Measurements from ENCODE around the gene HDAC4. TPM values are rescaled to one million over a fixed set of nuclear protein-coding genes. Genes with fewer than 3 reads are reported as not detected.

The HDAC4 gene
- total RNA-seq, 1 experiment from 2014 or later, result 40.1 TPM

- BruUV-seq (replicated peaks), result no TSS peak
- Histone ChIP-seq H3K4me1 (ENCODE audit: control insufficient read depth, insufficient read depth, low read length) (peaks cover 15% of the 10 kb centered on the region), H3K4me3 (ENCODE audit: low read depth in 2 of 2, low read length in 2 of 2) (no peak overlapping the region), H3K36me3 (ENCODE audit: control insufficient read depth, insufficient read depth, low read length) (no peaks in the 10 kb centered on the region), H3K27ac (ENCODE audit: low read length) (no peak overlapping the region), H3K9me3 (ENCODE audit: control insufficient read depth, insufficient read depth, low read depth, low read length) (no peaks in the 10 kb centered on the region), H3K27me3 (ENCODE audit: control insufficient read depth, insufficient read depth, low read length) (no peaks in the 10 kb centered on the region)
- ATAC-seq (no peak), DNase-seq (ENCODE audit: low read depth, low spot score) (no peak)
- in situ Hi-C loops (cut with HindIII; ENCODE audit: low pct_unique_long_range_greater_than_20kb, low sequenced_read_pairs) (no loop called here), intact Hi-C loops (cut with micrococcal nuclease; ENCODE audit: unreplicated experiment) (no loop called here)
- ChIA-PET CTCF (no interaction called here), POLR2A (no interaction called here)
- no peak for TF ChIP-seq TCF7L2 (IDR thresholded peaks at IDR 0.05; ENCODE audit: low read depth, low read length)
- TF ChIP-seq, protein P1, sequence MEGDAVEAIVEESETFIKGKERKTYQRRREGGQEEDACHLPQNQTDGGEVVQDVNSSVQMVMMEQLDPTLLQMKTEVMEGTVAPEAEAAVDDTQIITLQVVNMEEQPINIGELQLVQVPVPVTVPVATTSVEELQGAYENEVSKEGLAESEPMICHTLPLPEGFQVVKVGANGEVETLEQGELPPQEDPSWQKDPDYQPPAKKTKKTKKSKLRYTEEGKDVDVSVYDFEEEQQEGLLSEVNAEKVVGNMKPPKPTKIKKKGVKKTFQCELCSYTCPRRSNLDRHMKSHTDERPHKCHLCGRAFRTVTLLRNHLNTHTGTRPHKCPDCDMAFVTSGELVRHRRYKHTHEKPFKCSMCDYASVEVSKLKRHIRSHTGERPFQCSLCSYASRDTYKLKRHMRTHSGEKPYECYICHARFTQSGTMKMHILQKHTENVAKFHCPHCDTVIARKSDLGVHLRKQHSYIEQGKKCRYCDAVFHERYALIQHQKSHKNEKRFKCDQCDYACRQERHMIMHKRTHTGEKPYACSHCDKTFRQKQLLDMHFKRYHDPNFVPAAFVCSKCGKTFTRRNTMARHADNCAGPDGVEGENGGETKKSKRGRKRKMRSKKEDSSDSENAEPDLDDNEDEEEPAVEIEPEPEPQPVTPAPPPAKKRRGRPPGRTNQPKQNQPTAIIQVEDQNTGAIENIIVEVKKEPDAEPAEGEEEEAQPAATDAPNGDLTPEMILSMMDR (IDR thresholded peaks at IDR 0.05), result no peak
- TF ChIP-seq SIN3A (IDR thresholded peaks at IDR 0.05; ENCODE audit: borderline replicate concordance, insufficient read depth, low read depth, low read length), result no peak
- TF ChIP-seq POLR2AphosphoS5 (IDR thresholded peaks at IDR 0.05; ENCODE audit: low read depth, low read length), result no peak
- no peak for TF ChIP-seq REST (IDR thresholded peaks at IDR 0.05; ENCODE audit: insufficient read depth in 1 of 2, low read depth in 2 of 2, low read length in 1 of 2)
Measured at GRCh38 chr2:239250216-239251081, 150.4 kb downstream of the HDAC4 start.

GRCh38 chr2:239249776-239250175 lies 151.0 kb downstream of the HDAC4 start:
- Histone ChIP-seq H3K4me1 (ENCODE audit: control insufficient read depth, insufficient read depth, low read length) (peaks cover 15% of the 10 kb centered on the region), H3K27me3 (ENCODE audit: control insufficient read depth, insufficient read depth, low read length) (no peaks in the 10 kb centered on the region), H3K27ac (ENCODE audit: low read length) (no peak overlapping the region), H3K9me3 (ENCODE audit: control insufficient read depth, insufficient read depth, low read depth, low read length) (no peaks in the 10 kb centered on the region), H3K36me3 (ENCODE audit: control insufficient read depth, insufficient read depth, low read length) (no peaks in the 10 kb centered on the region), H3K4me3 (ENCODE audit: low read depth in 2 of 2, low read length in 2 of 2) (no peak overlapping the region)
- ChIA-PET CTCF (no interaction called here), POLR2A (no interaction called here)
- intact Hi-C loops (cut with micrococcal nuclease; ENCODE audit: unreplicated experiment), result no loop called here
- ATAC-seq (no peak), DNase-seq (ENCODE audit: low read depth, low spot score) (no peak)
- no TSS peak for BruUV-seq (replicated peaks)
- in situ Hi-C loops (cut with HindIII; ENCODE audit: low pct_unique_long_range_greater_than_20kb, low sequenced_read_pairs), result no loop called here
- TF ChIP-seq, protein P1 (IDR thresholded peaks at IDR 0.05), result no peak
- TF ChIP-seq POLR2AphosphoS5 (IDR thresholded peaks at IDR 0.05; ENCODE audit: low read depth, low read length) (no peak), SIN3A (IDR thresholded peaks at IDR 0.05; ENCODE audit: borderline replicate concordance, insufficient read depth, low read depth, low read length) (no peak), TCF7L2 (IDR thresholded peaks at IDR 0.05; ENCODE audit: low read depth, low read length) (no peak), REST (IDR thresholded peaks at IDR 0.05; ENCODE audit: insufficient read depth in 1 of 2, low read depth in 2 of 2, low read length in 1 of 2) (no peak)
